LHCN-M2 (cell line): ENCODE measurements around the gene HNRNPCL4. TPM values are rescaled to one million over a fixed set of nuclear protein-coding genes. Genes with fewer than 3 reads are reported as not detected.
"Not testable (repeated sequence)": the region's sequence is repeated elsewhere in the genome, so short reads cannot be mapped to it uniquely, and the experiment has no call there.

ENCODE experiments used
- DNase-seq: peaks from one replicate; pipeline ENCODE4 v3.0.0-alpha.2; 2012; ENCODE audit warnings: low read depth
- polyA plus RNA-seq: library from polyadenylated mRNA; unstranded; fragments of >200 nt; gene quantifications from one replicate; pipeline ENCODE4 v1.2.1, GENCODE V29; 2012; ENCODE audit warnings: missing spikeins
- total RNA-seq: library from RNA; depleted of rRNA; stranded (reverse); fragments of >200 nt; gene quantifications from 2 replicates; pipeline ENCODE4 v1.2.3, GENCODE V29; 2014; rRNA removed

HNRNPCL4 gene
- not detected in 2 replicates for total RNA-seq
- polyA plus RNA-seq, result not detected

GRCh38 chr1:13165531-13165930 is at the start of gene HNRNPCL4:
Gene HNRNPCL4, minus strand, starts transcription at chr1:13165631. Its CDS starts 164 bp downstream, at chr1:13165467.
- not testable (repeated sequence) for DNase-seq

- DNase-seq, result not testable (repeated sequence)
These were observed 43.3 kb upstream of the HNRNPCL4 start for GRCh38 chr1:13208712-13209111.

GRCh38 chr1:13201309-13201708 is 35.9 kb upstream of the HNRNPCL4 start, which contains the start of gene PRAMEF13:
Gene PRAMEF13, minus strand, starts transcription at chr1:13201409. Its CDS starts 1,820 bp downstream, at chr1:13199589.
- not testable (repeated sequence) for DNase-seq

- DNase-seq, result not testable (repeated sequence)
These were observed 6.1 kb upstream of the HNRNPCL4 start, which contains the start of gene PRAMEF9 for GRCh38 chr1:13171548-13171947. Gene PRAMEF9, plus strand, starts transcription at chr1:13171848. Its CDS starts 3,433 bp downstream, at chr1:13175281.

- DNase-seq, result not testable (repeated sequence)
These were observed 9.5 kb downstream of the HNRNPCL4 start, which contains the start of gene PRAMEF26 for GRCh38 chr1:13155909-13156308. Gene PRAMEF26, minus strand, starts transcription at chr1:13156009. Its CDS starts 2,914 bp downstream, at chr1:13153095.

- DNase-seq, result not testable (repeated sequence)
These were observed 48.7 kb downstream of the HNRNPCL4 start, which contains the start of gene HNRNPCL2 for GRCh38 chr1:13116754-13117153. Gene HNRNPCL2, minus strand, starts transcription at chr1:13116854. Its CDS starts 454 bp downstream, at chr1:13116400.

Other genes starting within 250 kb of the HNRNPCL4 start
- not detected in 2 replicates for gene PRAMEF7, start 249.0 kb downstream of the HNRNPCL4 start, total RNA-seq
- gene PRAMEF6, start 218.1 kb downstream of the HNRNPCL4 start, total RNA-seq, result not detected in 2 replicates
- not detected in 2 replicates for gene PRAMEF27, start 109.1 kb downstream of the HNRNPCL4 start, total RNA-seq
- not detected in 2 replicates for gene HNRNPCL3, start 104.9 kb downstream of the HNRNPCL4 start, total RNA-seq
- not detected in 2 replicates for gene PRAMEF25, start 94.9 kb downstream of the HNRNPCL4 start, total RNA-seq
- gene HNRNPCL2, start 48.8 kb downstream of the HNRNPCL4 start, total RNA-seq, result not detected in 2 replicates
- not detected in 2 replicates for gene PRAMEF26, start 9.6 kb downstream of the HNRNPCL4 start, total RNA-seq
- not detected in 2 replicates for gene PRAMEF9, start 6.2 kb upstream of the HNRNPCL4 start, total RNA-seq
- not detected in 2 replicates for gene PRAMEF13, start 35.8 kb upstream of the HNRNPCL4 start, total RNA-seq
- not detected in 2 replicates for gene PRAMEF18, start 60.5 kb upstream of the HNRNPCL4 start, total RNA-seq
- gene PRAMEF5, start 88.6 kb upstream of the HNRNPCL4 start, total RNA-seq, result not detected in 2 replicates
- not detected in 2 replicates for gene PRAMEF8, start 119.5 kb upstream of the HNRNPCL4 start, total RNA-seq
- gene PRAMEF33, start 137.9 kb upstream of the HNRNPCL4 start, total RNA-seq, result not detected in 2 replicates
- not detected in 2 replicates for gene PRAMEF15, start 149.9 kb upstream of the HNRNPCL4 start, total RNA-seq
- gene PRAMEF14, start 181.5 kb upstream of the HNRNPCL4 start, total RNA-seq, result not detected in 2 replicates
- not detected in 2 replicates for gene PRAMEF19, start 206.3 kb upstream of the HNRNPCL4 start, total RNA-seq
- gene PRAMEF17, start 224.0 kb upstream of the HNRNPCL4 start, total RNA-seq, result not detected in 2 replicates
- gene PRAMEF20, start 244.8 kb upstream of the HNRNPCL4 start, total RNA-seq, result not detected in 2 replicates